ENCODE results near the gene PREX1. TPM values are rescaled to one million over a fixed set of nuclear protein-coding genes. Genes with fewer than 3 reads are reported as not detected.

PREX1 gene
- total RNA-seq, 2 experiments from 2014 or later: 20.7 to 25.3 TPM

- Histone ChIP-seq H2AFZ (ENCODE audit: low read length) (no peak overlapping the region), H3K36me3 (ENCODE audit: insufficient read depth, low read length) (peaks cover 6% of the 10 kb centered on the region), H3K4me3 (ENCODE audit: low read depth, low read length, poor library complexity, severe bottlenecking) (no peak overlapping the region), H4K20me1 (ENCODE audit: insufficient read depth, low read length) (no peaks in the 10 kb centered on the region), H3K27ac (ENCODE audit: low read depth, low read length, poor library complexity, severe bottlenecking) (no peak overlapping the region), H3K79me2 (ENCODE audit: insufficient read depth, low read depth, low read length) (no peaks in the 10 kb centered on the region), H3K9me3 (ENCODE audit: low read length) (no peaks in the 10 kb centered on the region), H3K9me2 (ENCODE audit: insufficient read depth, low read length) (no peaks in the 10 kb centered on the region), H3K4me1 (ENCODE audit: insufficient read depth, low read length, poor library complexity, severe bottlenecking) (peaks cover 55% of the 10 kb centered on the region), H3K4me2 (ENCODE audit: low read length) (peak overlapping the region; percentile 51)
- no peak for TF ChIP-seq CTCF (conservative IDR thresholded peaks at IDR 0.05; ENCODE audit: low read length)
- no peak for TF ChIP-seq EZH2phosphoT487 (IDR thresholded peaks at IDR 0.05; ENCODE audit: borderline replicate concordance, low read depth, low read length)
- ChIA-PET POLR2A (interaction anchor here (0.9 to 1.4 kb wide), 3 partner anchors 10 to 19 kb away, joined by 3 to 6 read pairs (median 3); no protein-coding TSS in a partner anchor), CTCF (ENCODE audit: unreplicated experiment) (interaction anchor here (0.5 to 0.6 kb wide), 2 partner anchors 11 to 58 kb away, joined by 3 read pairs; no protein-coding TSS in a partner anchor)
- intact Hi-C loops (cut with micrococcal nuclease; ENCODE audit: unreplicated experiment): no loop called here
- no peak for DNase-seq (ENCODE audit: low spot score)
- no TSS peak for BruUV-seq (replicated peaks)
Observed at GRCh38 chr20:48740292-48740649, 87.5 kb downstream of the PREX1 start.

GRCh38 chr20:48739395-48740291 lies 88.2 kb downstream of the PREX1 start:
- Histone ChIP-seq H3K36me3 (ENCODE audit: insufficient read depth, low read length) (peaks cover 10% of the 10 kb centered on the region), H4K20me1 (ENCODE audit: insufficient read depth, low read length) (no peaks in the 10 kb centered on the region), H3K9me3 (ENCODE audit: low read length) (no peaks in the 10 kb centered on the region), H3K4me2 (ENCODE audit: low read length) (peak overlapping the region; percentile 51; the same call in 1 of the 2 replicates), H3K9me2 (ENCODE audit: insufficient read depth, low read length) (no peaks in the 10 kb centered on the region), H2AFZ (ENCODE audit: low read length) (no peak overlapping the region), H3K4me1 (ENCODE audit: insufficient read depth, low read length, poor library complexity, severe bottlenecking) (peaks cover 55% of the 10 kb centered on the region), H3K79me2 (ENCODE audit: insufficient read depth, low read depth, low read length) (no peaks in the 10 kb centered on the region), H3K27ac (ENCODE audit: low read depth, low read length, poor library complexity, severe bottlenecking) (no peak overlapping the region), H3K4me3 (ENCODE audit: low read depth, low read length, poor library complexity, severe bottlenecking) (no peak overlapping the region)
- no TSS peak for BruUV-seq (replicated peaks)
- intact Hi-C loops (cut with micrococcal nuclease; ENCODE audit: unreplicated experiment): loop anchor here (5.0 kb wide), 1 partner anchor 88 kb away; the partner anchor contains the start of gene PREX1
- no peak for DNase-seq (ENCODE audit: low spot score)
- TF ChIP-seq EZH2phosphoT487 (IDR thresholded peaks at IDR 0.05; ENCODE audit: borderline replicate concordance, low read depth, low read length) (no peak), CTCF (conservative IDR thresholded peaks at IDR 0.05; ENCODE audit: low read length) (no peak)
- POLR2A ChIA-PET: interaction anchor here (0.9 to 1.5 kb wide), 5 partner anchors 11 to 79 kb away, joined by 3 read pairs; no protein-coding TSS in a partner anchor
- CTCF ChIA-PET (ENCODE audit: unreplicated experiment): interaction anchor here (0.5 kb wide), 1 partner anchor 59 kb away, joined by 3 read pairs; no protein-coding TSS in a partner anchor

Data from OCI-LY7 (cell line).